Pons (tissue), 1 donor: ENCODE data around the gene LMX1B.
"Not testable (repeated sequence)": the region's sequence is repeated elsewhere in the genome, so short reads cannot be mapped to it uniquely, and the experiment has no call there.

ENCODE experiments used
- DNase-seq: peaks from one replicate; pipeline ENCODE4 v3.0.0-alpha.2; 2016; ENCODE audit warnings: low spot score

LMX1B gene

DNA sequence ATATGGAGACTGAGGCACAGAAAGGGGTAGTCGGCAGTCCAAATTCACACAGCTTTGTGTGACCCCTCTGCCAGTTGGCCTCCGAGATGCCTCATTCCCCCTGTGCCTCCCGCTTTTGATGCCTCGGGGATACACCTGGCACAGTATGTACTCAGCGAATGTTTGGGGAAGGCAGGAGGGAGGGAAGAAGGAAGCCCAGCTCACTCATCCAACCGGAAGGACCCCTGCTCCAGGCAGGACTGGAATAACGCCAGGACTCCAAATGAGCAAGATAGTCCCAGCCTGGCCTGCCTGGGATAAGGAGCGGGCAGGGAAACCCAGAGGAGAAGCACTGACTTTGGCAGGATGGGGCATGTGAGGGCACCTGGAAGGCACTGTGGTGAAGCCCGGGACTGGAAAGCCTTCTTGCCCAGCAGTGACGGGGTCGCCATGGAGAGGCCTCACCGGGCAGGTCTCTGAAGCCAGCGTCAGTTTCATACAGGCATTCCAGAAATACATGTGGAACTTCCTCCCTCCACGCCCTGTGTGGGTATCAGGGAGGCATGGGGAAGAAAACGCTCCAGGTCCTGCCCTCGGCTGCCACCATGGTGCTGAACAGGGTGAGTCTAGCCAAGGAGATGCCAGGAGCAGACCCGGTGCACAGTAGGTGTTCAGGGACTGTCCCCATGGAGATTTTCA, 20.3 kb downstream of the LMX1B start:
- DNase-seq, result no peak

DNA sequence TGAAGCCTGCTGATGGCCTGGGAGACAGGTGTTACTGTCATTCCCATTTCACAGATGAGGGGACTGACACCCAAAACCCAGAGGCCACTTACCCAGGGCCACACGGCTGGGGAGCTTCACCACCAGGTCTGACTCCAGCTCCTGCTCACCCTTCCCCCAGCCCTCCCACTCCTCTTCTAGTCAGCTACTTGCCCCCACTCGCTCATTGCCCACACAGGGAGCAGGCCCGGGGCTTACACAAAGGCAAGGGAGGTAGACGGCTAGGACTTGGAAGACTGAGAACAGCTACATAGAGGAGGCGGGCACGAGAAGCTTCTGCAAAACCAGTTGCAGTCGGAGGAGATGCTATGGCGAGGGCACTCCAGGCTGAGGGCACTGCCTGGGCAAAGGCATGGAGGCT, 21.3 kb downstream of the LMX1B start:
- no peak for DNase-seq

DNA sequence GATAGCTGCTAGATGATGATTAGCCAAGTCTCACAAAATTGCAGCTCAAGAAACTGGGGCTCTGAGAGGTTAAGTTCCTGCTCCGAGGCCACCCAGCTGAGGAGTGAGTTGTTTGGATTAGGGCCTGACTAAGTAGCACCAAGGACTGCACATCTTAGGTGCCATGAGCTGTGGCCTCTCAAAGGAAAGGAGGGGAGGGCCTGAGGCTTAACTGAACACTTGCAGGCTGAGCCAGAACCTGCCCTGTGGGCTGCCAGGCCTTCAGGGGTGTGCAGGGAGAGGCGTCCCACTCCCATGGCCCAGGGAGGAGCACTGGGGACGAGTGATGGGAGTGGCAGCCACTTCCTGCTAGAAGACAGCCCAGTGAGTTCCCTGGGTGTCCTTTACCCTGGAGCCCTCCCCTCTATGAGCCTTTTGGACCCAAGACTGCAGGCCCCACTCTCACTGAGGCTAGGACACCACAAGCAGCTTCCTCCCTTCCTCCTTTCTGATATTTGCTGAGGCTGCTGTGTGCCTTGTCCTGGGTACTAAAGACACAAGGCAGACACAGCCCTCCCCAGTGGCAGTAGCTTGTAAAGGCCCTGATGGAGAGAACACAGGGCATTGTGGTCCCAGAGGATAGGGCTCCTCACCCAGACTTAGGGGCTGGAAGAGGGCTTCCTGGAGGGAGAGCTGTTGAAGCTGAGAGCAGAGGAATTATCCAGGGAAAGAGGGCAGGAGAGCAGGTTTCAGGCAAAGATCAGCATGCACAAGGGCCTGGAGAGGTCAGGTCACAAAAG, 22.1 kb downstream of the LMX1B start:
- no peak for DNase-seq

DNA sequence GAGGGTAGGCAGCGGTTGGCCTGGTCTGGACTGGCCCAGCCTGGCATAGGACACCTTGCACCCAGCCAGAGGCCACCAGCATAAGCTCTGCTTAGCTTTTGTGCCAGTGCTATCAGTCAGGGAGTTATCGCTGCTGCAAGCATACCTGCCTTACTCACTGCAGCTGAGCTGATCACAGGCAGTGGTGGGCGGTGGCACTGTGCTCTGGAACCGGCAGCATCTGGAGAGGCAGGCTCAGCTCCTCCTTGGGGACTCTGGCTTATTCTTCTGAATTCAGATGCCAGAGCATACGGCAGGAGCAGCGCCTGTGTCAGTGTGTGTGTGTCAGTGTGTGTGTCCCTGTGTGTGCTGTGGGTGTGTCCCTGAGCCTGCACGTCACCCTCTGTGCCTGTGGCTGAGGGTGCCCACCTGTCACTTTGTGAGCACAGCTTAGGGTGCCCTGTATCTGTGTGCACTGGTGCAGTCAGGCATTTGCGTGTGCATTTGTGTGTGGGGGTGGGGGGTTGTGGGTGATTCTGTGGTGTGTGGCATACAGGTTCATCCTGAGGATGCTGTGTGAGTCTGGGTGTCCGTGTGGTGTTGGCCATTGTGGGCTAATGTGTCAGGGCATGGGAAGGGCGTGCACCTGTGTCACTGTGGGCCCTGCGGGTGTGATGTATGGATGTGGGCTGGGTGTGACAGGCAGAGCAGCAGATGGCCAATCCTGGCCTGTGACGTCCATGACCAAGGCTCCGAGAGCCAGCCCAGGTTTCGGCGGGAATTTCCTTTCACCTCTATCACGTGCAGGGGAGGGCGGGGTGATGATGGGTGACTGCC, 23.5 kb downstream of the LMX1B start:
- no peak for DNase-seq

DNA sequence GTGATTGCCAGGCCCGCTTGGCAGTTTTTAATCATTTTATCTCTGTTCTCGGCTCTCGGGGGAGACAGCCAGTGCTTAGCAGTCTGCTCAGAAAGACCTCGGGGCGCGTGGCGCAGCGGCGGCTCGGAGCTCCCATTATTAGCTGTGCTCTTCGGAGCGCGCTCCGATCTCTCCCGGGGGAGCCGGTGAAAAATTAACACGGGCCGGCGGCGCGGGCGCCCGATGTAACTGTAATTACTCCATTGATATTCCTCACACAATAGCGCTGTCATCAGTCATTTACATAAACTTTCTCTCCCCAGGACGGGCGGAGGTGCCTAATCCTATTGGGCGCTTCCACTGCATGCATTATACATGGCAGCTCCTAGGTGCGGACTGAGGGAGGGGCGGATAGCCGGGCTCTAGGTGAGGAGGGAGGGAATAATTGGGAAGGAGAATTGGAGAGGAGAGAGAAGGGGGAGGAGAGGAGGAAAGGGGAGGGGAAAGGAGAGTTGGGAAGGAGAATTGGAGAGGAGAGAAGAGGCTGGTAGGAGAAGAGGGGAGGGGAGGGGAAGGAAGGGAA, 24.9 kb downstream of the LMX1B start:
- no peak for DNase-seq

DNA sequence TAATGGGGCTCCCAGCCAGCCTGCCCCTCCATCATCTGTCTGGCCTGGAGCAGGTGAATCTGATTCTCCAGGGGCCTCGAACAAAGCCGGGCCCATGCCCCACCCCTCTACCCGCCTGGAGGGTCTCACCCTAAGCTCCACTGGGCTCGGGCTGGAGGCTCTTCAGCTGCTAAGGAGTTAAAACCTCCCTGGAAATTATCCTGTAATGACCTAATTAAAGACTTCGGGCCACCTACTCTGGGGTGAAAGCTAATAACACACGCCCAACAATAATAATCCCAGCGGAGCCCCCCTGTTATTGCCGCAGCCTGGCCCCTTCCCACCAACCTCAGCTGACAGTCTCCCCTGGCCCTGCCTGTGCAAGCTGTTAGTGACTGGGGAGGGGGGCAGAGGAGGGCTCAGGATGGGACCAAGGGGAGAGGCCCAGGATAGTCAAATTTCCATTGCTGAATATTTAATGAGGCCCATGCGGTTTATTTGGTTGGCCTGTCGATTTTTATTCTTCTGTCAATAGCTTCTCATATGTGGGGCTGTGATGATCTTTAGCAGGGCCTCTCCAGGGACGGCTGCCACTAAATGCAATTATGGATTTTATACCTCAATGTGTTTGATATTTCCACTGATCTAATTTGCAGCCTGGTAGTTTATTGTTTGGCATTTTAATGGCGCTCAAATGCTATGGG, 25.7 kb downstream of the LMX1B start:
- DNase-seq, result no peak

DNA sequence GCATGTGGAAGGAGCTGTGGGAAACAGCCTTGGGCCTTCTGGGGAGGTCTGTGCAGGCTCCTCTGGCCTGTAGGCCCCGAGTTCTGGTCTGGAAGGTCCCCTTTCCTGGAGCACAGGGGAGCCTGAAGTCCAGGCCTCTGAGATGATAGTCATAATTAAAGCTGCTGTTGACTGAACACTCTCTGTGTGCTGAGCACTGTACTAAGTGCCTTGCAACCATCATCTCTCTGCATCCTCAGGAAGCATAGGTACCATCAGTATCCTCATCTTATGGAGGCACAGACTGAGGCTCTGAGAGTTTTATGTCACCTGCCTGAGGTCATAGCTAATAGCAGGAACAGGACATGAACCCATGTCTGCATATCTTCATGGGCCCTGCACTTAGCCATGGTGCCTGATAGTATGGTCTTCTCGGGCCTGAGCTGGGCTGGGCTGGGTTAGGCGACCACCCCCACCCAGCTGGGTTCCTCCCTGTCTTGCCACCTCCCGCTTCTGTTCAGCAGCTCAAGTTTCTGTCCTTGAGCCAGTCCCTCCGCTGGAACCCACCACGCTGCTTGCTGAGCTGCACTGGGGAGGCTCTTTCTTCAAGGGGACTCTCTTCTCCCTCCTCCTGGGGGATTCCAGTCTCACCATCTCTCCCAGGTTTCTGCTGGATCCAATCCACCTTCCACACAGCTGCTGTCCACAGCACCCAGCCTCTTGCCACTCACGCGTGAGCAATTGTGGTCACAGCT, 27.6 kb downstream of the LMX1B start:
- DNase-seq, result no peak

DNA sequence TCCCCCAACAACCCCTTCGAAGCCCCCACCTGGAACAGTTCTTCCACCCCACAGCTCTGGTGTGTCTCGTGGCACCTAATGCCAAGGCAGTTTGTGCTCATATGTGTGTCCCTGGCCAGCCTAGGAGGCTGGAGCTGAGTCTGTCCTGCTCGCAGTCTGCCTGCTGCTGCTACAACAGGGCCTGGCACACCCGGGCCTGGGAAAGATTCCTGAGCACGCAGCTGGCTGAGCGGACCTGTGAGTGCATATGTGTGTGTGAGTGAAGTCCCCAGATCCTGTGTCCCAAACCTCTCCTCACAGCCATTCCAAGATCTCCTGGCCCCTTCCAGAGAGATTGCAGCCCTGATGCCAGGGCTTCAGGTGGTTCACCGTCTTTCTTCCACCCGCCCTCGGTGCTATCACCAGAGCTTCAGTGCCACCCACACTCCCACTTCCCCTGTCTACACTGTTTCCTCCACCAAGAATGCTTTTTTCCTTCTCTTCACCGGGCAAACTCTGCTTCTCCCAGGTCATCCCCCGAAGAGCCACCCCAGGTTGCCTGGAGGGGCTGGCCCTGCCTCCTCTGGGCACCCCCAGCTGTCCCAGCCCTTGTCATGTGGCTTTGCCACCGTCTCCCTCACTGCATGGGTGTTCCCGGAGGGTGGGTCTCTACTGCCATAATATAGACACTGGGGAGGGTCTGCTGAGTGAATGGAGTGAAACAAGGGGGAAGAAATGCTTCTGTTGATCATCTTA, 28.4 kb downstream of the LMX1B start:
- DNase-seq, result no peak

DNA sequence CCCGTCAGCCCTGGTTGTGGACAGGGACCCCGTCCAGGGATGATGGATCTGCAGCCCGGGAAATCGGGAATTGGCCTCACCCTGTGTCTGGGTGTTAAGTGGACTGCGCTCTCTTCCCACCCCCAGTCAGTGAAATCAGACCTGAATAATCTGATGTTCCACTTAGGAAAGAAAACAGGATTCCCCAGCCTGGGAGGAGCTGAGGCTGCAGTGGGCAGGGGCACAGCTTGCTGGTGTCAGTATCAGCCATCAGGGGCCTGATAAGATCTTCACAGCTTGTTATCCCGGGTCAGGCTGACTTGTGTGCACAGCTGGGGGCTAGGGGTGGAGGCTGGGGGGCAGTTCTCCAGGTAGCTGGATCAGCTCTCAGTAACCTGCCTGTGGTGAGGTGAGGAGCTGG, 29.1 kb downstream of the LMX1B start:
- no peak for DNase-seq

DNA sequence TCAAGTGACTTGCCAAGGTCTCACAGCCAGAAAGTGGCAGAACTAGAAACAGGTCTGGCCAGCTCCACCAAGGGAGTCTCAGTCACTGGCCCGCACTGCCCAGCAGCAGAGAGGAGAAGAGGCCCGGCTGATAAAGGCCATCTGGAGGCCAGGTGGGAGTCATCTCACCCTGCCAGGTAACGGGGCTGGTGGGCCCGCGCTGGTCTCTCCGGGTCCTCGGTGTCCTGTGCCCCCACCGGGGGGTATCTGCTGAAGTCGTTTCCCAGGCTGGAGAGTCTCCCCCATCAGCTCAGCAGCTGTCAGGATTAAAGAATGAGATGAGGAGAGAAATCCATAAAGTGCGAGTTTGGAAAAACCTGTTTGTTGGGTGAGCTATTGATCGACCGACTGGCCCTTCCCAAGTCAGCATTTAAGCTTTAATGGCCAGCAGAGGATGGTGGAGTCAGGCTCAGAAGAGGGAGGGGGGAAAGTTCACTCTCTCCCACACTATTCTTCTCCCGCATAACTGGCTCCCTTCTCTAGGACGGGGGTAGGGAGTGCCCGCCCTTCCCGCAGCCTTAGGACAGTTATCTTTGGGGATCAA, 30.3 kb downstream of the LMX1B start:
- DNase-seq, result no peak

DNA sequence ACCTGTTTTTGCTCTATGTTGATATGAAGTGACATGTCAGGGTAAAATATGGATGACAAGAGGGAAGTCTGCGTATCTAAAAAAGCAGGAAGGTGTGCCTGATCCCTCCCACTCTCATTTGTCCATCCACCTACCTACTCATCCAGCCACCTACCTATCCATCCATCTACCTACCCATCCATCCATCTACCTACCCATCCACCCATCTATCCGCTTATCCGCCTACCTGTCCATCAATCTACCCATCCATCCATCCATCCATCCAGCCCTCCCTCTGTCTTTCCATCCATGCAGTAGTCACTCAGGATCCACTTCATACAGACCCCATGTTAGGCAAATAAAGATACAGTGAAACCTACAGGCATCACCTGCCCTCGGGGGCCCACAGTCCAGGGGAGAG, 32.4 kb downstream of the LMX1B start:
- DNase-seq, result no peak

DNA sequence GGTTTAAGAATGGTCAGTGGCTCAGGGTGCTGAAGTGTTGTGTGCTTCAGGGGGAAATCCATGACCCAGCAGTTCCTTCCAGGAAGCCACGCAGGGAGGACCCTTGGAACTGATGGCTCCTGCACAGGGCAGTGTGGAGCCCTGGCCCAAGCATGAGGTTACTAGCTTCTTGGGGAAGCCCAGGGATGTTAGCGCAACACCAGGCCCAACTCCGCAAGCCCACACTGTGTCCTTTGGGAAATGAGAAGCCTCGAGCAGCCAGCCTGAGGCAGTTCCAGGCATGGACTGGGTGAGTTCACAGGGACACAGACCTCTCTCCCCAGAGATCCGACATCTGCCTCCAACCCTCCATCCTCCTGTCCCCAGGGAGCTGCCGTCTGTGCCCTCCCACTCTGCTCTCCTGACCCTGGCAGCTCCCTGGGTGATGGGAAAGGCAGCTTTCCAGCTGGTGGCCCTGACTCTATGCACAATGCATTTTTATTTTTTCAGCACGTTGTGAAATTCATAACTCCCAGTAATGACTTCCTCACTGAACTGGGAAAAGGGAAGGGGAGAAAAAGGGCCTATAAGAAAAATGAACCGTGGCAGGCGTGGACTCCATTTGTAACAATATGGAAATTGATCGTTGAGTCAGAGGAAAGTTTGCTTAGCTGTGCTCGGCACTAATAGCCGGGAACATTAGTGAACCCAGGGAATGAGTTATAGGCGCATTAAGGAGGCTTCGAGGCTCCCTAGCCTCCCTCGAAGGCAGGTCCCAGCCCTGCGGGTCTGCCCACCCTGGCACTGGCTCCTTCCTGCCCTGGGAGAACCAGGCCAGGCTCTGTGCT, 34.1 kb downstream of the LMX1B start:
- DNase-seq, result no peak

DNA sequence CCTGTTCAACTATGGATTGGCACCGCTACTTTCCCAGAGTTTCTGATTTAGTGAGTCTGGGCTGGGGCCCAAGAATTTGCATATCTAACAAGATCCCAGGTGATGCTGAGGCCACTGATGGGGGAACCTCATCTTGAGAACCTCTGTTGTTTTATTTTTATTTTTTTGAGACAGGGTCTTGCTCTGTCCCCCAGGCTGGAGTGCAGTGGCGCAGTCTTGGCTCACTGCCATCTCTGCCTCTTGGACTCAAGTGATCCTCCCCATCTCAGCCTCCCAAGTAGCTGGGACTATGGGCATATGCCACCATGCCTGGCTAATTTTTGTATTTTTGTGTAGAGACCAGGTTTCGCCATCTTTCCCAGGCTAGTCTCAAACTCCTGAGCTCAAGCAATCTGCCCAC, 35.7 kb downstream of the LMX1B start:
- DNase-seq, result no peak

DNA sequence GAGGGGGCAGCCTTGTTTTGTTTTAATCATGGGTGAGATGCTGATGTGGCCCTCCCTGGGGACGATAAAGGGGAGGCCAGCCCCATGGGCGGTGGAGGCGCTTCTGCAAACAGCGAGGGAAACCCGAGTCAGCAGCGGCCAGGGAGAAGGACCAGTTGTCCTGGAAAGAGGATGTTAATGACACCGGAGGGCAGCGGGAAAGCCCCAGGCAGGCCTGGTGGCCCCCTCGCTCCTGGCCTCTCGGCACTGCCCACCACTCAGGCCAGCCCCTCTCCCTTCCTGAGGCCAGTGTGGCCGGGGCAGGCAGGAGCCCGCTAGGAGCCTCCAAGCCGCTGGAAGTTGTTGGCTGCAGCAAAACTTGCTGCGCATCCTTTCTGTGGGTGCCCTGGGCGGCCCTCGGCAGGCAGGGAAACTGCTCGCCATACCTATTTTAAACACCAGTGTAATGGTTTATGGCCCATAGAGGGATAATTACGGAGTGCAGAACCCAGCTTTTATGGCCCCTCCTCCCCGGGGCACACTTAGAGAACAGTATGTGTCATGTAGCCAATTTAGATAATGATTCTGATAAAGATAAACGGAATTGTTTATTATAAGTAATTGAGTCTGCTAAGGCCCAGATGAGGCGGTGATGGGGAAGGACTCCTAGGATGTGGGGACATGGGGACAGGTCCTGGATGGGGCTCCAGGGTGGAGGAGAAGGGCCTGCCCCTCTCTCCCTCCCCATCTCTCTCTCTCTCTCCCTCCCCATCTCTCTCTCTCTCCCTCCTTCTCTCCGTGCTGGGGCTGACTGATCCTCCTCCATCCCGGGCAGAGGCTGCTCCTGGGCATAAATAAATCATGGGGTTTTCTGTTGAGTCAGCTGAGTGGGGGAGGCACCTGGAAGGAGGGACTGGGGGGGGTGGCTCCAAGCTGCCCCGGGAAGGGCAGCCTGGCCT, 36.9 kb downstream of the LMX1B start:
- DNase-seq, result no peak

DNA sequence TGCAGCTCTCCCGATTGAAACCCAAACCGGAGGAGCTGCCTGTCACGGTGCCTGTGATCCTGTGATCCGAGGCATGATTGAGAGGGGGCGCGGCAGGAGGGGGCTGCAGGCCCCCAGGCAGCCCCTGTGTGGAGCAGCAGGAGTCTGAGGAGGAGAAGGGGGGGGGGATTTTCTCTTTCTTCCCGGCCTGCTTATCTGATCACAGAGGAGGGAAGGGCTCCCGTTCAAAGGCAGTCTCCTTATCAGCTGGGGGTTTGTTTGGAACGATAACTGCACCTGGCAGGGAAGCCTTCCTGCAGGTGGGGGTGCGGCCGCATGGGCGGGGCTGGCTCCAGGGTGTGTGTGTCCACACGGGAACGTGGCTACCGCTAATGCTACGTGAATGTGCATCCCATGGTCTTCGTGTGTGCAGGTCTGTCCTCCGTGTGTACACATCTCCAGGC, 38.4 kb downstream of the LMX1B start:
- no peak for DNase-seq

DNA sequence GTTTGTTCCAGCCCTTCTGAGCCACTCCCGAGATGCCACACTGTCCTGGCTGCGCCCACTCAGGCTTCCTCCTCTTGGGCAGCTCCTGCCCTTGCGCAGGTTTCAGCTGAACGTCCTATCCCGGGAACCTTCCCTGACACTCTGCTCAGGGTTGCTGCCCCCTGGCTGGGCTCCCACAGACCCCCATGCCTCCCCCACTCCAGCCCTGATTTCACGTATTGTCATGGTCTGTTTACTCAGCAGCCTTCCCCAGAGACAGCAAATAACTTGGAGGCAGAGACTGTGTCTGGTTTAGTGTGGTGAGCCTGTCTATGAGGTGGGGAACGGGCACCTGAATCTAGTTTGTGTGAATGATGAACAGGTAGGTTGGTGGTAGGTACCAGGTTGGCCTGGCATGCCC, 40.4 kb downstream of the LMX1B start:
- no peak for DNase-seq

DNA sequence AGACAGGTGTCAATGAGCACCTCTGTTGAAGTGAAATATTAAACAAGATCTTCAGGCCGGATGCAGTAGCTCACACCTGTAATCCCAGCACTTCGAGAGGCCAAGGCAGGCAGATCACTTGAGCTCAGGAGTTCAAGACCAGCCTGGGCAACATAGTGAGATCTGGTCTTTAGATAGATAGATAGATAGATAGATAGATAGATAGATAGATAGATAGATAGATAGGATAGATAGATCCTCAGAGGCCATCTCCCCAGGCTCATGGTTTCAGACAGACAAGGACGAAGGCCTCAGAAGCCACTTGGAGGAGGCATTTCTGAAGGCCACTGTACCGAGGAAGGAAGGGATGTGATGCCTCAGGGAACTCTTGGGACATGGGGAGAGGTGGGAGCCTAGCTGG, 42.5 kb downstream of the LMX1B start:
- DNase-seq, result not testable (repeated sequence)

DNA sequence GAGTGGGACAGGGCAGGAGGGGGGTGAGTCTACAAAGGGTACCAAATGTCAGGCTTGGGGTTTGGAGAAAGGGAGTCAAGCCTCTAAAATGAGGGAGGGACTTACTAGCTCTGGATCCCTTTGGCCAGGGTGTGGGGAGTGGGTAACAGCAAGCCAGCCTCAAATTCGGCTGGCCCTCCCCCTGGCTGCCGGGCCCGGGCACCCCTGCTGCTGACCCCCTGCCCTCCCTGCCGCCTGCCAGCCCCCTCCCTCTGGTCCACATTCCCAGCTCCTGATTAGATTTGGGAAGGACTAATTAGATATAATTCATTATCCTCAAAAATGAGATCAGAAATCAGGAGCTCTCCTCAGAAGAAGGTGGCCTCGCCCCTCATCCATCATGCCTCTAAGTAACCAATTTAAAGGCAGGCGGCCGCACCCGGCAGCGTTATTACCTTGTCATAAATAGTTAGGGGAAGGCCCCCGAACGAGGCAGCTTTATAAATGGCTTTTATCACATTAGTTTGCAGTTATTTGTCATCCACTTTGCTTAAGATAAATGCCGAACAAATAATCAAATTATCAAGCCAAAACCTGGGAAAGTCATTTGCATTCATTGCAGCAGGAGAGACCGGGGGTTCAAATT, 44.6 kb downstream of the LMX1B start:
- no peak for DNase-seq
